A673 (cell line): Measurements from ENCODE around the gene HDAC4. TPM values are rescaled to one million over a fixed set of nuclear protein-coding genes. Genes with fewer than 3 reads are reported as not detected.

Experiments
- BruUV-seq: library from RNA; stranded (reverse); fragments of 400-500 nt; replicated peaks from 2 replicates; lab custom pipeline; 2021; lab: Mats Ljungman, UMichigan
- CTCF ChIA-PET: fragments of 300-600 bp; sonication (Branson Sonifier 250); formaldehyde crosslinking; loops from one replicate; lab custom pipeline; 2022; ENCODE audit warnings: antibody characterized with exemption; lab: Charles Lee
- POLR2A ChIA-PET: fragments of 300-600 bp; sonication (Branson Sonifier 250); formaldehyde crosslinking; loops from one replicate; lab custom pipeline; 2022; ENCODE audit warnings: antibody characterized with exemption; ENCODE audit not compliant: low non-redundant PET; lab: Charles Lee
- DNase-seq: peaks from one replicate; pipeline ENCODE4 v3.0.0-alpha.2; 2015; ENCODE audit warnings: low spot score
- H3K27ac ChIP-seq: fragments of 200-600 bp; sonication (generic); 2 replicates; pipeline ENCODE4 v1.5.1; 2016; ENCODE audit warnings: mixed run types, low read depth, mild to moderate bottlenecking, mixed read lengths, antibody characterized with exemption, low read length; ENCODE audit not compliant: poor library complexity, severe bottlenecking
- H3K27me3 ChIP-seq: fragments of 200-600 bp; sonication (generic); replicated peaks from 2 replicates; pipeline ENCODE4 v1.6.1; 2017; ENCODE audit warnings: mixed run types, low read depth, mild to moderate bottlenecking, mixed read lengths, antibody characterized with exemption, low read length; ENCODE audit not compliant: insufficient read depth, poor library complexity
- H3K36me3 ChIP-seq: fragments of 200-600 bp; sonication (generic); 2 replicates; pipeline ENCODE4 v1.6.1; 2016; ENCODE audit warnings: mixed run types, mild to moderate bottlenecking, mixed read lengths, antibody characterized with exemption, low read length; ENCODE audit not compliant: insufficient read depth, poor library complexity, severe bottlenecking
- H3K4me1 ChIP-seq: fragments of 200-600 bp; sonication (generic); 2 replicates; pipeline ENCODE4 v1.6.1; 2017; ENCODE audit warnings: mixed run types, mild to moderate bottlenecking, mixed read lengths, antibody characterized with exemption, low read length; ENCODE audit not compliant: insufficient read depth, poor library complexity, severe bottlenecking
- H3K4me3 ChIP-seq: fragments of 200-600 bp; sonication (generic); 2 replicates; pipeline ENCODE4 v1.5.1; 2016; ENCODE audit warnings: low read depth, mixed run types, mild to moderate bottlenecking, mixed read lengths, low read length; ENCODE audit not compliant: poor library complexity, severe bottlenecking
- H3K9me3 ChIP-seq: fragments of 200-600 bp; sonication (generic); 2 replicates; pipeline ENCODE4 v1.6.1; 2016; ENCODE audit warnings: mixed run types, low read depth, mild to moderate bottlenecking, mixed read lengths, antibody characterized with exemption, low read length; ENCODE audit not compliant: poor library complexity, severe bottlenecking
- CTCF ChIP-seq: fragments of 300-800, 200-600 bp; sonication (generic); conservative IDR thresholded peaks from 2 replicates; pipeline ENCODE4 v1.5.1; 2017; ENCODE audit warnings: low read depth, mild to moderate bottlenecking, antibody characterized with exemption, low read length, moderate library complexity, mixed read lengths
- EZH2 ChIP-seq: fragments of 200-600 bp; sonication (generic); IDR thresholded peaks from 2 replicates; pipeline ENCODE4 v1.6.1; 2017; ENCODE audit warnings: borderline replicate concordance, low read depth, mild to moderate bottlenecking, mixed read lengths, antibody characterized with exemption, low read length; ENCODE audit not compliant: poor library complexity, severe bottlenecking
- intact Hi-C: fragments of 100-400 bp; cut with micrococcal nuclease; formaldehyde crosslinking; loops from one replicate; pipeline ENCODE4 v1.10.0; 2022; ENCODE audit not compliant: unreplicated experiment
- total RNA-seq: library from RNA; stranded (reverse); gene quantifications from 2 replicates; pipeline ENCODE4 v1.2.3, GENCODE V29; 2021

The HDAC4 gene
- total RNA-seq, 1 experiment from 2014 or later, result 40.0 TPM

DNA sequence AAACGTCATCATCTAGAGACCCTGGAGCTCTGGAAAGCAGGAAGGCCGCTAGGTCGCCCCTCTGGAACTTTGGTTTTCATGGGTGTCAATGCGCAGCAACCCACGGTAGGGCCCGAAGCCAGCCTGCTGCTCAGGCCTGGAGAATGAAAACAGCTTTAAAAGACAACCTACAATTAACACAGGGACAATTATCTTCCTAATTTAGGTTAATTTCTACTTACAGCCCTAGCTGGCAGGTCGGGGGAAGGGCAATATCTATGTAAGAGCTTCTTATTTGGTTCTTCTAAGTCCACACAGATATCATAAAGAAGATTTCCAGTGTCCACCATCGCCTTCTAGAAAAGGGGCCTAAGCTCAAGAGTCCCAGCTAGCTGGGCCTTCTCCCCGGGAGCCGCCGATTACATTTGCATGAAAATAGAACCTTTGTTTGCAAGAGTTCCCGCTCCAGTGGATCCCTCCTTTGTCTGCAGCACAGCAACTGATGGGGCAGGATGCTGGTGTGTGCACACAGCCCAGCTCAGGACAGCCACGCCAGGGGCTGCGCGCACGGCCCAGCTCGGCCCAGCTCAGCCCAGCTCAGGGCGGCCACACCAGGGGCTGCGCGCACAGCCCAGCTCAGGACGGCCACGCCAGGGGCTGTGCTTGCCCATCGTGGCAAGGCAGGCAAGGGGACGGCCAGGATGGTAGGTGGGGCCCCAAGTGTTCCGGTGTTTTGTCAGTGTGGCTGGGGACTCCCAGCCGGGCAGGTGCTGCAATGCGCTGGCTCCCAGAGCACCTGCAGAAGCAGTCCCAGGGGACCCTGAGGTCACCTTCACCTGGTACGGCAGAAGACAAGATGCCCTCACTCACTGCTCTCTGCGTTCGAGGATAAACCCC lies 109.1 kb downstream of the HDAC4 start:
- CTCF ChIA-PET, result no interaction called here
- no TSS peak for BruUV-seq
- Histone ChIP-seq H3K4me3 (no peak overlapping the region), H3K27ac (peak overlapping the region; percentile 66), H3K36me3 (no peaks in the 10 kb centered on the region), H3K27me3 (no peaks in the 10 kb centered on the region), H3K4me1 (peaks cover 27% of the 10 kb centered on the region), H3K9me3 (no peaks in the 10 kb centered on the region)
- TF ChIP-seq EZH2, result no peak
- TF ChIP-seq CTCF, result no peak
- intact Hi-C loops, result no loop called here
- DNase-seq, result peak; percentile 76
- POLR2A ChIA-PET, result no interaction called here

DNA sequence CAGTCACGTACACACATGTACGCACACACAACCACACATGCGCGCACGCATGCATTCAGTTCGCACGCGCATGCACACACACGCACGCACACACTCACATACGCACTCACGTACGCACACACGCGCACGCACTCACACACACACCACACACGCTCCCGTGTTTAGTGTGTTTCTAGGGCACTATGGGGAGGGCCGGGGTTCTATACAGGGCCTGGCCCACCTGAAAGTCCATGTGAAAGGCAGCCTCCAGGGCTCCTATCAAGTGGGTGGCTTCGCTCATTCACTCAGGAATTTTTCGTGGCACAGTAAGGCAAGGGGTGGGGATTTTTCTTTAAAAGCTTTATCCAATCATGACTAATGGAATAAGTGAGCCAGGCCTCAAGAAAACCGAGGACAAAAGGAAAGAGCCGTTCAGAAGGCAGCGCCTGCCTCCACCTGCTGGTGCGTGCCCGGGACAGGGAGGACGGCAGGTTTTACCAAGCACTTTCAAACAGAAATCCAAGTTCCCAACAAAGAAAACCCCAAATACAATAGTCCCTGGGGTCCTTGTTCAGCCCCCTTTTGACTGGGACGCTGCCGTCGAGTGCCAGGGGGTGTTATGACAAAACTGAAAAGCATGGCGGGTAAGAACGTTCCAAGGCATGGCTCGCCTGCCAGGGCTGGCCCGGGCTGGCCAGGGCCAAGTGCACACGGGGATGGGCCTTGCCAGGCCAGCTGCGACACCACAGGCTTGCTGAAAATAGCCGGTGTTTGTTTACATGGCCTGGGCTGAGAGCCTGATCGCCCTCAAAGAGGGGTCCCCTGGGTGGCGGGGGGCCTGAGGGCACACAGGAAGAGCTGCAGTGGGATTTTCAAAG lies 110.0 kb downstream of the HDAC4 start:
- H3K27ac ChIP-seq, result peak overlapping the region; percentile 66
- no peaks in the 10 kb centered on the region for H3K36me3 ChIP-seq
- BruUV-seq, result no TSS peak
- TF ChIP-seq CTCF (peak; percentile 52), EZH2 (no peak)
- peaks cover 27% of the 10 kb centered on the region for H3K4me1 ChIP-seq
- ChIA-PET CTCF (no interaction called here), POLR2A (no interaction called here)
- no peak overlapping the region for H3K4me3 ChIP-seq
- H3K9me3 ChIP-seq, result no peaks in the 10 kb centered on the region
- H3K27me3 ChIP-seq, result no peaks in the 10 kb centered on the region
- intact Hi-C loops, result no loop called here
- DNase-seq, result peak; percentile 73

DNA sequence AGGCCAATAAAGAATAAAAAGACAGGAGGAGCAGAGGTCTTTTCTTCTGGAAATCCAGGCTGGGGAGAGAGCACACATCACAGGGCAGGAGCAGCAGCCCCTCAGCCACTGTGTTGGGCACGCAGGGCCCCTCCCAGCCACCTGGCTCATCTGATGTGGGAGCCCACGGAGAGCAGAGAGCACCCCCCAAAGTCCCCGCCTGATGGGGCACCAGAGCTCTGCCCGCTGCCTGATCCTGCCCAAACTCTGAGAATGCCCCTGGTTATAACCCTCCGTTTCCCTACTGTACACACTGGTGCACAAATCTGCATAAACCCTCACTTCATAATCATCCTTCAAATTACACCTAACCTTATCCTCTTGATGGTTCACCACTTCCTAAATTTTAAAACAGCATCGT lies 111.3 kb downstream of the HDAC4 start:
- ChIA-PET POLR2A (no interaction called here), CTCF (no interaction called here)
- no peak for TF ChIP-seq CTCF
- TF ChIP-seq EZH2, result no peak
- intact Hi-C loops, result no loop called here
- no peak overlapping the region for H3K4me3 ChIP-seq
- no TSS peak for BruUV-seq
- DNase-seq, result no peak
- H3K27me3 ChIP-seq, result no peaks in the 10 kb centered on the region
- no peak overlapping the region for H3K27ac ChIP-seq
- no peaks in the 10 kb centered on the region for H3K9me3 ChIP-seq
- peaks cover 37% of the 10 kb centered on the region for H3K4me1 ChIP-seq
- no peaks in the 10 kb centered on the region for H3K36me3 ChIP-seq
